NCI-H2171 treated with DMSO at 0.1 percent for 48 hours (cell line): ENCODE data around the gene KRTAP4-8.
"Not testable (repeated sequence)": the region's sequence is repeated elsewhere in the genome, so short reads cannot be mapped to it uniquely, and the experiment has no call there.

Experiments used
- DNase-seq: peaks from one replicate; lab custom pipeline; 2025; lab: John Stamatoyannopoulos, UW

Gene KRTAP4-8

DNA sequence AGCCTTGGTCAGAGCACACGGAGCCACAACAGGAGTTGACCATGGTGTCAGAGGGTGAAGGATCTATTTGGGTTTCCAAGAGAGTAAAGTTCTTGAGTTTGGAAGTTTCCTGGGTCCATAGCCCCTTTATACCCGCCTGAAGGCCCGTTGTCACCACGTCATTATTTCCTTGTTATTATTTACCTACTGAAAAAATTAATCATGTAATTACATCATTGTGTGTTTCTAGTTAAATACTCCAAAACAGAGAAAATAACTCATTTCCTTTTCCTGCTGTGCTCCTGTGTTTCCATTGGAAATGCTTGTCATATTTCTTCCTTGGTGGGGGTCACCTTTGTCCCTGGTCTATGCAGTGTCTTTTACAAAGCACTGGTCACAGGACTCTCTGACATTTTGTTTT, at the start of gene KRTAP4-8:
Gene KRTAP4-8 (minus strand): TSS at position 101 of the 400 bp plus-strand sequence. CDS start 58 bp downstream, at position 43.
- DNase-seq = no peak

GRCh38 chr17:41145261-41145660, 47.3 kb upstream of the KRTAP4-8 start:
- DNase-seq = no peak

DNA sequence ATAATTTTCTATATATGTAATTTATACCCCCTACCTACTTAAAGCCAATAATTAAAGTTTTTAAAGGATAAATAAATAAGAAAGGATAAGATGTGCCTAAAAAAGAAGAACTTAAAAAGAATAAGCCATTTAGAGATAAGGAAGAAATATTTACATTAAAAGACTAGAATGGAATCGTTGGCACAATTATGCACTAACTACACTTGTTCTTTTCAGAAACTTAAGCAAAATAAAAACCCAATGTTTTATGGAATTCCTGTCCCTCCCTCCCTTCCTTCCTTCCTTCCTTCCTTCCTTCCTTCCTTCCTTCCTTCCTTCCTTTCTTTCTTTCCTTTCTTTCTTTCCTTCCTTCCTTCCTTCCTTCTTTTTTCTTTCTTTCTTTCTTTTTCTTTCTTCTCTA, 46.9 kb upstream of the KRTAP4-8 start:
- DNase-seq = no peak

GRCh38 chr17:41141361-41141760, 43.4 kb upstream of the KRTAP4-8 start:
- DNase-seq = no peak

- DNase-seq = no peak
These were observed 42.6 kb upstream of the KRTAP4-8 start, which contains the start of gene KRTAP4-6 for GRCh38 chr17:41140360-41141131. KRTAP4-6 (minus strand) TSS chr17:41140544; CDS start chr17:41140487, 57 bp downstream.

- not testable (repeated sequence) for DNase-seq
These were observed 41.9 kb upstream of the KRTAP4-8 start for GRCh38 chr17:41139865-41140264.

- no peak for DNase-seq
These were observed 36.2 kb upstream of the KRTAP4-8 start for GRCh38 chr17:41133880-41134735.

- DNase-seq = no peak
These were observed 34.0 kb upstream of the KRTAP4-8 start for GRCh38 chr17:41131979-41132378.

DNA sequence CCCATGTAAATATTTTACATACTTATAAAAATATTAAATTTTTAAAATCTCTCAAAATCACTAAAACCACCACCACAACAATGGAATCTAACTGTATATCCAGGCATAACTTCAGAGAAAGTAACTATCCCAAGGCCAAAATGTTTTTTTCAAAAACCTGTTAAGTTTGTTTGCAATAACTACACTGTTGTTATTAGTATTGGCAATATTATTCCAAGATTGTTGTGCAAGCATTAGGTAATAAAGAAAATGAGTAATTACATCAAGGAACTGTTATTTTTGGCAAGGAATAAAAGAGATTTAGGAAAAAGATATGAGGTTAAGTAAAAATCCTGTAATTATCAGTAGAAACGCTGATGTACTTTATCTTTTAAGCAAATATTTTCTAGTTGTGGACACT, 29.4 kb upstream of the KRTAP4-8 start:
- no peak for DNase-seq

GRCh38 chr17:41126412-41126811, 28.5 kb upstream of the KRTAP4-8 start:
- DNase-seq = no peak

DNA sequence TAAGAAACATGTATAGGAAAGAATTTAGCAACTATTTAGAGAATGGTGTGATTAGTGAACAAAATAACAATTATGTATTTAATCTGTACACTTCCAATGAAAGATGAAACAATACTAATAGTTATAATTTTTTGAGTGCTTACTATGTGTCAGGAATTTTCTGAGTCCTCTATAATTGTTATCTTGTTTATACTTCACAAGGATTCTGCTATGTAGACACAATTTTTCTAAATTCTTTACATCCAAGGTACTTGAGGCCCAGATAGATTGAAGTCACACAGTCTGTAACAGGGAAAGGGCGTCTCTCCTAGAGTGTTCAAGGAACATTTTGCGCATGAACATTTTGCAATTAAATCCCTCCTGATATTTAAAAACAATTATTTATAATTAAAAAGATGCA, 27.1 kb upstream of the KRTAP4-8 start:
- no peak for DNase-seq

- not testable (repeated sequence) for DNase-seq
These were observed 26.0 kb upstream of the KRTAP4-8 start, which contains the start of gene KRTAP4-12 for GRCh38 chr17:41123991-41124371. KRTAP4-12 (minus strand) TSS chr17:41124182; CDS start chr17:41124122, 60 bp downstream.

DNA sequence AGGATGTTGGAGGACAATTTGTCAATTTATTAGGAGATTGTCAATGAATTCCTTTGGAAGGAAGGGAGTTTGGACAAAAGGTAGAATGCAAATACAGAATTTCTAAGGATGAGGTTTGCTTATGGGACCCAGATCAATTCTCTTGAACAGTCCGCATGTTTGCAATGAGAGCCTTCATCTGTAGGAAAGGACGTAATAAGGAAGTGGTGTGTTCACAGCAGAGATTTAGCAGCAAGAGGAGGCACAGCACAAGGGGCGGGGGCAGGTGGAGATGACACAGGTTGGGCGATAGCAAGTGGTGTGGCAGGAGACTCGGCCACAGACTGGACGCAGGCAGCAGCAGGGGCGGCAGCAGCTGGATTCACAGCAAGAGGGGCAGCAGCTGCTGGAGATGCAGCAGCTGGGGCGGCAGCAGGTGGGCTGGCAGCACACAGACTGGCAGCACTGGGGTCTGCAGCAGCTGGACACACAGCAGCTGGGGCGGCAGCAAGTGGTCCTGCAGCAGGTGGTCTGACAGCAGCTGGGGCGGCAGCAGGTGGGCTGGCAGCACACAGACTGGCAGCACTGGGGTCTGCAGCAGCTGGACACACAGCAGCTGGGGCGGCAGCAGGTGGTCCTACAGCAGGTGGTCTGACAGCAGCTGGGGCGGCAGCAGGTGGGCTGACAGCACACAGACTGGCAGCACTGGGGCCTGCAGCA, 25.5 kb upstream of the KRTAP4-8 start:
- DNase-seq = not testable (repeated sequence)

DNA sequence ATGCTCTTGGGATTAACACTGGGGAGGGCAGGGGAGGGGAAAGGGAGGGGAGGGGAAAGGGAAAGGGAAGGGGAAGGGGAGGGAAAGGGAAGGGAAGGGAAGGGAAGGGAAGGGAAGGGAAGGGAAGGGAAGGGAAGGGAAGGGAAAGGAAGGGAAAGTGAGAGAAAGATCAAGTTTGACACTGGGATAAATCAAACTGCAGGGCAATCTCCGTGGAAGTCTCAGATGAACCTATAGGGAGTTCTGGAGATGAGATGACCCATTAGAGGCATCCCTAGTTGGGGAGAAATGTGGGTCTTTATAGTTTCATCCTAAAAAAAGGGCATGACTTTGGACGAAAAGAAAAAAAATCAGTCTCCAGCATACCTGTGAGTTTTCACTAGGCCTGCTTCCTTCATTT, 23.8 kb upstream of the KRTAP4-8 start:
- no peak for DNase-seq

DNA sequence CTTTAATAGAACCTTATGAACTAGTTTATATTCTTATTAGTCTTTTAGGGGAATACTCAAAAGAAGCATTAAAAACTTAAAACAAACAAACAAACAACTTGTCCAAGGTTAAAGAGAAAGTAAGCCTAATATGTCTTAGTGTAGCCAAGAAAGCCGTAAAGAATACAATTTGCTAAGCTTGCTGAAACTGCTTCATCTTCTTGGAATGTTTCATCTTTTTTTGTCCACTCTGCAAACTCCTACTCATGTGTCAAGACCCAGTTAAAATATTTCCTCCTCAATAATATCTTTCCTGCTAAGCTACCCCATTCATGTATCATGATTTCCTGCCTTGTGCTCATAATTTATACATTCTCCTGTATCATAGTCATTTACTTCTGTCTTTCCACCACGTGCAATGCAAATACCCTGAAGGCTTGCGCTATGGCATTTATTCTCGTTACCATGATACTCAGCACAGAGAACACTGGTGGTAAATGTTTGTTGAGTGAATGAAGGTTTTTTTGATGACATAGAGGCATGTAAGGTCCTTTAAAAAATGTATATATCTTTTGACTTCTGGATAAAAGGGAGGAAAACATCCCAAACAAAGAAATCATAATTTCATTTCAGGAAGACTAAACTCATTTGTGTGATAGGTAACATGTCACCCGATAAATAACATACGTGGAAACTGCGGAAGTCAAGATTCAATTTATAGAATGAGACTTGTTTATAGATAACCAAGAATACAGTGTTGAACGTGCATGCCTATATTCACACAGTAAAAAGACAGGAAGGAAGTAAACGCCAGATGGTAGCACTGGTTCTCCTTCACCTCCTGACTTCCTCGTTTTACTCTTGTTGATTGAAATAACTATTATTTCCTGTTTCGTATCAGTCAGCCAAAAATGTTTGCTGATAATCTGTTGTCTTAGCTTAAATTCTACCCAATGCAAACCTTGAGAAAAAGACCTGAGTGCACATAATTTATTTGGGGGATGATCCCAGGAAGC, 22.1 kb upstream of the KRTAP4-8 start:
- not testable (repeated sequence) for DNase-seq

DNA sequence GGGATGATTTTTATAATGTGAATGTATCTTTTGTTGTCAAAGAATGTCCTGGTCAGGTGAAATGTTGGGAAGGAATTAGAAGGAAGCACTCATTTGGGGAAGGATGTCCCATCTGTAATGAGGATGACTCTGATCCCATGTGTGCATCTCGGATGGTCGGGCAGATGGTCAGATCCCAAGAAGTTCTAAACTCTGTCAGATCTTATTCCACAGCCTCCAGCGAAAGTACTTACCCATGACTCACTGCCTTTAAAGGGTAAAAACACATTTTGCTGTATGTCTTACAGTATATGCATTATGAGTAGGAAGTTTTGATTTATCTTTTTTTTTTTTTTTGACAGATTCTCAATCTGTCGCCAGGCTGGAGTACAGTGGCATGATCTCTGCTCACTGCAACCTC, 20.8 kb upstream of the KRTAP4-8 start:
- no peak for DNase-seq

GRCh38 chr17:41117846-41118386, 20.0 kb upstream of the KRTAP4-8 start, which contains the start of gene KRTAP4-11:
KRTAP4-11 (minus strand) TSS chr17:41118373; CDS start chr17:41118315, 58 bp downstream.
- not testable (repeated sequence) for DNase-seq

DNA sequence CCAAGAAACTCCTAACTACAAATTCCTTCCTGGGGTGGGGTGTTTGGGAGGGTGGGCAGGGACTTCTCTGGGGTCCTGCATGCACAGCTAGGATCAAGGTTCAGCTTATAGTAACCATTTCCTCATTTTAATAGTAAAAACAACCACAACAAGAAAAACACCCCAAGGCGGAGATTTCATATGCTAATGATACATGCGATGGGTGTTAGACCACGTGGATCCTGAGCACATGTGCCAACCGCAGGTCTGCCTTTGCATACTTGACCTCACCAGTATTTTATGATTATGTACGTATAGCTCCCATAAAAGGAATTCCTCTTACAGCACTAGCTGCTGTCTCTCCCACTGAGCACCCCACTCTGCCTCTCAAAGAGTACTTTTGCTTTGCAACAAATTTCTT, 18.4 kb upstream of the KRTAP4-8 start:
- DNase-seq = no peak

DNA sequence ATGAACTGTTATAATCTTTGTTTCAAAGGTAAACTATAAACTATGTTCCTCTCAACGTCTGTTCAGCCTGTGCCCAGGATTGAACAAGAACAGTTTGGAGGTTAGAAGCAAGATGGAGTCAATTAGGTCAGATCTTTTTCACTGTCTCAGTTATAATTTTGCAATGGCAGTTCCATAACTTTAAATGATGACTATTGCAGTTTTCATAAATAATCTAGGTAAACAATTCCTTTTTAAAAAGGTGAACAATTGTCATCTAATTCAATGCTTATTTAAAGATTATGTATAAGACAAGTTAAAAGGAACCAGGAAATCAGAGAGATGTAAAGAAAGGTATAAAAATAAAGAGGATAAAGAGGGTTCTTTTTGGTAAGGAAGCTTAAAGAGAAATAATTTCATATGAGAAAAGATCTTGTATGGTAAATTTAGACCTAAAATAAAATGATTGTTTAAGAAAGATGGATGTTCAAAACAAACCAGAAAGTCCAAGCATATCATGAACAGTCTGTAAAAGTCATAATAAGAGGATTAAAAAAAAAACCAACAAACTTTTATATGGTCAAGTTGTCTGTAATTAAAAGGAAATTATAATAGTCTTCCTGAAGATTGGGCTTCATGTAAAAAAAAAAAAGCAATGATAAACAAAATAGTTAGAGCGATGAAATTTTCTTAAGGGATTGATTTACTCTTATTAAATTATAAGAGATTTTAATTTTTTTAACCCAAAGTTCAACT, 13.4 kb upstream of the KRTAP4-8 start:
- no peak for DNase-seq
